HTR-8/SVneo (cell line): ENCODE measurements around the gene MTERF4.

Experiments
- DNase-seq: peaks from one replicate; pipeline ENCODE4 v3.0.0; 2011; ENCODE audit warnings: low spot score, mixed read lengths; ENCODE audit not compliant: insufficient read length
- FAIRE-seq: peaks from 2 replicates; lab custom pipeline; 2011; peaks lifted over from hg19 to GRCh38; lab: Jason Lieb, UNC

MTERF4 gene

GRCh38 chr2:241061275-241061674 lies 40.8 kb downstream of the MTERF4 start:
- no peak for FAIRE-seq
- DNase-seq: no peak

- FAIRE-seq (no peak), DNase-seq (no peak)
These were observed 48.4 kb downstream of the MTERF4 start for GRCh38 chr2:241053576-241054251.

- DNase-seq: no peak
- no peak for FAIRE-seq
These were observed 49.3 kb downstream of the MTERF4 start for GRCh38 chr2:241052677-241053360.

DNA sequence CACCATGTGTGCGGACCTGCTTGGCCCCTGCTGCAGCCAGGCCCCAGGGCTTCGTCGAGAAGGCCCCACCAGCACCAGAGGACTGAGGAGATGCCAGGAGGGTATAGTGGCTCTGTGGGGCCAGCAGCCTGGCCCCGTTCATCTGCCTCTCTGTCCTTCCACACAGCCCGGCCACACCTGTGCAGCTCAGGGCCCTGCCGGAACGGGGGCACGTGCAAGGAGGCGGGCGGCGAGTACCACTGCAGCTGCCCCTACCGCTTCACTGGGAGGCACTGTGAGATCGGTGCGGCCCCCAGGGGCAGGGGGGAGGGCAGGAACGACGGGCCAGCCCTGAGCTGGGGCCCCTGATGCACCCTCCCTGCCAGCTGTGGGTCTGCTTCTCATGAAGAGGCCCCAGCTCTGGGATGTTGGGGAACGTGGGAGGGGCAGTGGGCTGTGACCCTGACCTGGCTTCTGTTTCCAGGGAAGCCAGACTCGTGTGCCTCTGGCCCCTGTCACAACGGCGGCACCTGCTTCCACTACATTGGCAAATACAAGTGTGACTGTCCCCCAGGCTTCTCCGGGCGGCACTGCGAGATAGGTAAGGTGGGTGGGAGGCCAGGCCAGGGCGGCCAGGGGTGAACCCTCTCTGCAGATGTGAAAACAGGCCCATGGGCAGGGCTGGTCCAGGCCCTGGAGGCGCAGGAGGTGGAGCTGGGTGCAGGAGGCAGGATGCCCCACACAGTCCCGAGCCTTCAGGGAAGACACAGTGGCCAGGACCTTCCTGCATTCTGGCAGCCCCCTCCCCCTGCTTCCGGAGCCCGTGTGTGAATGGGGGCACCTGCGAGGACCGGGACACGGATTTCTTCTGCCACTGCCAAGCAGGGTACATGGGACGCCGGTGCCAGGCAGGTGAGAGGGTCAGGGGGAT lies 50.3 kb downstream of the MTERF4 start:
- DNase-seq (no peak), FAIRE-seq (no peak)

DNA sequence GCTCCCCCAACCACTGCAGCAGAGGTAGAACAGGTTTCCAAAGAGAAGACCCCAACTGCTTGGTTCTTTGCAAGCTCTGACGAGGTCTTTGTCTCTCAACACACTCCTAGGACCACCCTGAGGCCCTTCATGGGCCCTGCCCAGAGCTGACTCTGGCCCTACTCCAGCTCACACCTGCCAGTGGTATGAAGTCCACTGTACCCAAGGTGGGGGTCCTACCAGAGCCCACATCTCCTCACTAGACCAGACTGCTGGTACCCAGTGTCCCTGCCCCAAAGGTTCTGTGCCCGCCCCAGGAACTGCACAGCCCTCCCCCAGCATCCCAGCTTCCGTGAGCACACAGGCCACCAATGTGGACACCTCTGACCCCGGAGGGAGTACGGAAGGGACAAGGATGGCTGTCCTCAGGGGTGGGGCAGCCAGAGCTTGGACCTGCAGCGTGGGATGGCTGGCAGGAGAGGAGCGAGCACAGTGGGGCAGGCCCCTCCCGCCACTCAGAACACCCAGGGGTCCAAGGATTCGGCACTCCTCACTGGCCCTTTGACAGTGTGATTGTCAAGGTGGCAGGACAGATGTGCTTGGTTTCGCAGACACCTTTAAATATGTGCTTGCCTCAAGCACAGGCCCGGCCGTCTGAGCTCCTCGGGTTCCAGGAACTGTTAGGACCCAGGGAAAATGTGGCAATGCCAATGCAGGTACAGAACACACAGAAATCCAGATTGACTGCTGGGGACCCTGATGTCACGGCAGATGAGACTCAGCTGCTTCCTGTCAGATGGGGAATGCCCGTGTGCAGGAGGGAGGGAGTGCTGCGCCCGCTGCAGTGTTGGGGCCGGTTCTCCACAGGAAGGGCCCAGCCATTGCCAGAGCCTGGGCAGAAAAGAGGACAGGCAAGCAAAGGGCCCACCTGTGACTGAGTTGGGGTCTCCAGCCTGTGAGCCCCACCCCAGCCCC lies 51.2 kb downstream of the MTERF4 start:
- DNase-seq (no peak), FAIRE-seq (no peak)

DNA sequence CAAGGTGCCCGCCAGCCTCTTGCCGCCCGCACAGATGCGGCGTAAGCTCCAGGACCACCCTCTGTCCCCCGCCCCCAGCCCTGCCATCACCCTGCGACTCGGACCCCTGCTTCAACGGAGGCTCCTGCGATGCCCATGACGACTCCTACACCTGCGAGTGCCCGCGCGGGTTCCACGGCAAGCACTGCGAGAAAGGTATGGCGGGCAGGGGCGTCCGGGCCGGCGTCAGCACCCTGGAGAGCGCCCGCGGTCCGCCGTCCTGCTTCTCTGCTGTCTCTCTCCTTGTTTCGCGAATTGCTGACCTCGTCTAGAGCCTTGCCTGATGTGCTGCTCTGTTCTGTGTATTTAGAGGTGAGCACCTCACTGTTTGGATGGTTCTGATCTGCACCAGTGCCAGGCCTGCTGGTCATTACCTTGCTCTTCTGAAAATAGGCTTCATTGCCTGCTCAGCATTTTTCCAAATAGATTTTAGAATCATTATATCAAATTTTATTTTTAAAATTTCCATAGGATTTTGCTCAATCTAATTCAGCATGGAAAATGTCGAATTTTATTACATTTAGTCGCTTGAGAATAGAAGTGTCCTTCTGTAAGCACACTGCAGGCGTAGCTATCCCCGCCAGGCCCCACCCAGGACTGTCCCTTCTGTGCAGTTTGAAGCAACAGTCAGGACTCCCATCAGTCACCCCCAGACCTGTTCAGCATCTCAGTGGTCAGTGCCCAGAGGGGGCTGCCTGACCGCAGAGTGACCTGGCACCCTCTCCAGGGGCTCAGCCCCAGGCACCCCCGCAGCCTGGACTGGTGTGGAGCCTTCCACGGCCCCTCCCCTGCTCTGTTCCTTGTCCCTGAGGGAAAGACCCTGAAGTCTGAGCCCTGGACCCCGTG lies 52.1 kb downstream of the MTERF4 start:
- no peak for FAIRE-seq
- no peak for DNase-seq

DNA sequence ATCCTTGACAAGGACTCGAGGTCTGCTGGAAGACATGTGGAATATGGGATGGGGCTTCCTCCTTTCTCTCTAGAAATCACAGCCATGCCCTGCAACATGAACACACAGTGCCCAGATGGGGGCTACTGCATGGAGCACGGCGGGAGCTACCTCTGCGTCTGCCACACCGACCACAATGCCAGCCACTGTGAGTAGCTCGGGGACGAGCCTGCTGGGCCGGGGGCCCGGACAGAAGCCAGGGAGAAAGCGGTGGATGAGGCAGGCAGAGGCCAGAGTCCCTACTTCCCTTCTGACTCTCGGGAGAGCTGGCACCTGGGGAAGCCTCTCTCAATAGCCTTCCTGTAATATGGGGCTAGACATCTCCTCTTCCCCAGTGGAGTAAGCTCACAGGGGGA lies 53.1 kb downstream of the MTERF4 start:
- DNase-seq (no peak), FAIRE-seq (no peak)

- FAIRE-seq: no peak
- no peak for DNase-seq
These were observed 53.7 kb downstream of the MTERF4 start for GRCh38 chr2:241048149-241048948.

DNA sequence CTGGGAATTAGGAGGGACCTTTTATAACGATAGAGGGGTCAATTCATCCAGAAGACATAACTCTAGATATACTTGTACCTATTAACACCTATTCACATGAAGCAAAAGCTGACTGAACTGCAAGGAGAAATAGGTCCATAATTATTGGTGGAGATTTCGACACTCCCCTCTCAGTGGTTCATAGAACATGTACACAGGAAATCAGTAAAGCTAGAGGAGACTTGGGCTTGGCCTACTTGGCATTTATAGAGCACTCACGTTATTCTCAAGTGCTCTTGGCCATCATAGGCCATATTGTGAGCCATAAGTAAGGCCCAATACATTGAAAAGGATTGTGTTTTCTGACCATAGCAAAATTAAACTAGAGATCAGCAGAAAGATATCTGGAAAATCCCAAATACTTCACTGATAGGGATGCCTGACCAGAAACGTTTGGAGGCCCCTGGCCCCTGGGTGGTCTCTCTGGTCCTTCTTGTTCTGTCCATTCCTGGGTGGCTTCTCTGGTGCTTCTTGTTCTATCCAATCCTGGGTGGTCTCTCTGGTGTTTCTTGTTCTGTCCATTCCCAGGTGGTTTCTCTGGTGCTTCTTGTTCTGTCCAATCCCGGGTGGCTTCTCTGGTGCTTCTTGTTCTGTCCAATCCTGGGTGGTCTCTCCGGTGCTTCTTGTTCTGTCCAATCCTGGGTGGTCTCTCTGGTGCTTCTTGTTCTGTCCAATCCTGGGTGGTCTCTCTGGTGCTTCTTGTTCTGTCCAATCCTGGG lies 54.7 kb downstream of the MTERF4 start:
- no peak for DNase-seq
- no peak for FAIRE-seq
